Ureter (tissue), 1 donor: ENCODE measurements around the gene HGS. TPM values are rescaled to one million over a fixed set of nuclear protein-coding genes. Genes with fewer than 3 reads are reported as not detected.

Experiments used
- DNase-seq: peaks from one replicate; pipeline ENCODE4 v3.0.0-alpha.2; 2020; ENCODE audit warnings: low spot score
- total RNA-seq: library from RNA; stranded (reverse); gene quantifications from one replicate; pipeline ENCODE4 v1.2.4, GENCODE V29; 2023
- donor health status: DM: yes; HTN: yes; CAD: no.

Gene HGS
- total RNA-seq, 1 donor from 2014 or later: 101 TPM

GRCh38 chr17:81705518-81706231 lies 21.9 kb downstream of the HGS start:
- no peak for DNase-seq

- DNase-seq: no peak
These were observed 22.4 kb downstream of the HGS start for GRCh38 chr17:81706232-81706611.

- no peak for DNase-seq
These were observed 23.2 kb downstream of the HGS start for GRCh38 chr17:81706757-81707624.

- no peak for DNase-seq
These were observed 24.2 kb downstream of the HGS start for GRCh38 chr17:81707725-81708646.

GRCh38 chr17:81708739-81709185 lies 25.0 kb downstream of the HGS start:
- no peak for DNase-seq

GRCh38 chr17:81710514-81711308 lies 26.9 kb downstream of the HGS start:
- no peak for DNase-seq

GRCh38 chr17:81711814-81712467 lies 28.1 kb downstream of the HGS start, which contains the start of gene SLC25A10:
SLC25A10 (plus strand) TSS chr17:81712284; CDS start chr17:81712427, 143 bp downstream.
- DNase-seq: peak; percentile 73

- DNase-seq: no peak
These were observed 28.7 kb downstream of the HGS start for GRCh38 chr17:81712468-81713003.

GRCh38 chr17:81713004-81713555 lies 29.3 kb downstream of the HGS start:
- no peak for DNase-seq

GRCh38 chr17:81713556-81714411 lies 30.0 kb downstream of the HGS start:
- no peak for DNase-seq

- no peak for DNase-seq
These were observed 30.7 kb downstream of the HGS start for GRCh38 chr17:81714412-81715106.

- DNase-seq: no peak
These were observed 31.5 kb downstream of the HGS start for GRCh38 chr17:81715107-81715871.

GRCh38 chr17:81715872-81716673 lies 32.3 kb downstream of the HGS start:
- DNase-seq: no peak

GRCh38 chr17:81716674-81716996 lies 32.8 kb downstream of the HGS start:
- DNase-seq: no peak

- DNase-seq: no peak
These were observed 33.4 kb downstream of the HGS start for GRCh38 chr17:81717049-81717765.

- no peak for DNase-seq
These were observed 33.9 kb downstream of the HGS start for GRCh38 chr17:81717766-81718089.
